ENCODE measurements around the gene SPHKAP.
"Not testable (repeated sequence)": the region's sequence is repeated elsewhere in the genome, so short reads cannot be mapped to it uniquely, and the experiment has no call there.

Gene SPHKAP

GRCh38 chr2:228079194-228079593 lies 102.3 kb downstream of the SPHKAP start:
- no peak for DNase-seq
- Histone ChIP-seq H3K9me3 (ENCODE audit: severe bottlenecking) (no peaks in the 10 kb centered on the region), H3K27me3 (ENCODE audit: insufficient read depth, low read depth, severe bottlenecking) (no peaks in the 10 kb centered on the region), H3K4me3 (ENCODE audit: low read depth, low read length) (no peak overlapping the region), H3K27ac (no peak overlapping the region), H3K36me3 (no peaks in the 10 kb centered on the region)
- TF ChIP-seq, protein P1, sequence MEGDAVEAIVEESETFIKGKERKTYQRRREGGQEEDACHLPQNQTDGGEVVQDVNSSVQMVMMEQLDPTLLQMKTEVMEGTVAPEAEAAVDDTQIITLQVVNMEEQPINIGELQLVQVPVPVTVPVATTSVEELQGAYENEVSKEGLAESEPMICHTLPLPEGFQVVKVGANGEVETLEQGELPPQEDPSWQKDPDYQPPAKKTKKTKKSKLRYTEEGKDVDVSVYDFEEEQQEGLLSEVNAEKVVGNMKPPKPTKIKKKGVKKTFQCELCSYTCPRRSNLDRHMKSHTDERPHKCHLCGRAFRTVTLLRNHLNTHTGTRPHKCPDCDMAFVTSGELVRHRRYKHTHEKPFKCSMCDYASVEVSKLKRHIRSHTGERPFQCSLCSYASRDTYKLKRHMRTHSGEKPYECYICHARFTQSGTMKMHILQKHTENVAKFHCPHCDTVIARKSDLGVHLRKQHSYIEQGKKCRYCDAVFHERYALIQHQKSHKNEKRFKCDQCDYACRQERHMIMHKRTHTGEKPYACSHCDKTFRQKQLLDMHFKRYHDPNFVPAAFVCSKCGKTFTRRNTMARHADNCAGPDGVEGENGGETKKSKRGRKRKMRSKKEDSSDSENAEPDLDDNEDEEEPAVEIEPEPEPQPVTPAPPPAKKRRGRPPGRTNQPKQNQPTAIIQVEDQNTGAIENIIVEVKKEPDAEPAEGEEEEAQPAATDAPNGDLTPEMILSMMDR (IDR thresholded peaks at IDR 0.05; ENCODE audit: low read depth, low read length) = no peak

DNA sequence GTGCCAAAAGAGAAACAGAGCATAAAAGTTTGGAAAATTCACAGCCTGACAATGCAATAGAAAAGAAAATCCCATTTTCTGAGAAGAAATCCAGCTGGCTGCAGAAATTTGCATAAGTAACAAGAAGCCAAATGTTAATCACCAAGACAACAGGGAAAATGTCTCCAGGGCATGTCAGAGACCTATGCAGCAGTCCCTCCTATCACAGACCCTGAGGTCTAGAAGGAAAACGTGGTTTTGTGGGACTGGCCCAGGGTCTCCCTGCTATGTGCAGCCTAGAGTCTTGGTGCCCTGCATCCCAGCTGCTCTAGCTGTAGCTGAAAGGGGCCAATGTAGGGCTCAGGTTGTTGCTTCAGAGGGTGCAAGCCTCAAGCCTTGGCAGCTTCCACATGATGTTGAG lies 104.8 kb downstream of the SPHKAP start:
- not testable (repeated sequence) for H3K4me3 ChIP-seq (ENCODE audit: low read depth, low read length); H3K36me3 ChIP-seq; H3K27ac ChIP-seq; H3K9me3 ChIP-seq (ENCODE audit: severe bottlenecking); DNase-seq
- peaks cover 10% of the 10 kb centered on the region for H3K27me3 ChIP-seq (ENCODE audit: insufficient read depth, low read depth, severe bottlenecking)

DNA sequence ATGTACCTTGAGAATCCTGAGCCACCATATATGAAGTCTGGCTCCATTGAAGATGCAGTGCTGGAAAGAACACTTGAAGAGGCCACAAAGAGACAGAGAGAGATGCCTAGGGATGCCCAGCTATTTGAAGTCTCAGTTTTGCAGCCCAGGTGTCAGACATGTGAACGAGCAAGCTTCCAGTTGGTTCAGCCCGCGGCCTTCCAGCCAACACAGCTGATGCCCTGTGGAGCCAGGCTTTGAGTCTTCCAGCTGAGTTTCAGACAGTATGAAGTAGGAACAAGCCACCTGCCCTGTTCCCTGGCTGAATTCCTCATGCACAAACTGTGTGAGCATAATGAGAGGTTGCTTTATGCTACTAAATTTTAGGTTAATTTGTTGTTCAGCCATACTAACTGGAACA lies 108.8 kb downstream of the SPHKAP start:
- no peak overlapping the region for H3K4me3 ChIP-seq (ENCODE audit: low read depth, low read length)
- TF ChIP-seq, protein P1 (IDR thresholded peaks at IDR 0.05; ENCODE audit: low read depth, low read length) = no peak

DNA sequence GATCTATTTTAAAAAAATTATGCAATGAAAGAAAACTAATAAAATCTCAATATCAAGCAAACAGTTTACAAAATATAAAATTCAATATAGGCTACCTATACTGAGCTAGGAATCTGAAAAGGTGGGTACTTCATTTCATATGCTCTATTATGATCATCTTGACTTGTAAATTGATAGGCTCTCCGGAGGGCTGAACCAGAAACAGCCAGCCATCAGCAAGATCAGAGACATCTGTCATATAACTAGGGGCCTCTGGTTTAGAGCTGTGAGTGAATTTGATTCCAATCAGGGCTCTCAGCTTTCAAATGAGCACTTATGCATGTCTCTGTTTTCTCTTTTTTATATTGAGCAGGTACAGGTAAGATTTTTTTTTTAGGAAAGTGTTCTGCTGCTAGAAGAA lies 114.2 kb downstream of the SPHKAP start:
- H3K36me3 ChIP-seq = no peaks in the 10 kb centered on the region
- peaks cover 14% of the 10 kb centered on the region for H3K27me3 ChIP-seq (ENCODE audit: insufficient read depth, low read depth, severe bottlenecking)
- H3K4me3 ChIP-seq (ENCODE audit: low read depth, low read length) = no peak overlapping the region
- no peak overlapping the region for H3K27ac ChIP-seq
- H3K9me3 ChIP-seq (ENCODE audit: severe bottlenecking) = no peaks in the 10 kb centered on the region
- TF ChIP-seq, protein P1 (IDR thresholded peaks at IDR 0.05; ENCODE audit: low read depth, low read length) = no peak
- no peak for DNase-seq

More for the DNA sequence above, 108.8 kb downstream of the SPHKAP start:
- Histone ChIP-seq H3K36me3 (no peaks in the 10 kb centered on the region), H3K27me3 (ENCODE audit: insufficient read depth, low read depth, severe bottlenecking) (peaks cover 13% of the 10 kb centered on the region), H3K27ac (no peak overlapping the region), H3K9me3 (ENCODE audit: severe bottlenecking) (no peaks in the 10 kb centered on the region)
- no peak for DNase-seq

DNA sequence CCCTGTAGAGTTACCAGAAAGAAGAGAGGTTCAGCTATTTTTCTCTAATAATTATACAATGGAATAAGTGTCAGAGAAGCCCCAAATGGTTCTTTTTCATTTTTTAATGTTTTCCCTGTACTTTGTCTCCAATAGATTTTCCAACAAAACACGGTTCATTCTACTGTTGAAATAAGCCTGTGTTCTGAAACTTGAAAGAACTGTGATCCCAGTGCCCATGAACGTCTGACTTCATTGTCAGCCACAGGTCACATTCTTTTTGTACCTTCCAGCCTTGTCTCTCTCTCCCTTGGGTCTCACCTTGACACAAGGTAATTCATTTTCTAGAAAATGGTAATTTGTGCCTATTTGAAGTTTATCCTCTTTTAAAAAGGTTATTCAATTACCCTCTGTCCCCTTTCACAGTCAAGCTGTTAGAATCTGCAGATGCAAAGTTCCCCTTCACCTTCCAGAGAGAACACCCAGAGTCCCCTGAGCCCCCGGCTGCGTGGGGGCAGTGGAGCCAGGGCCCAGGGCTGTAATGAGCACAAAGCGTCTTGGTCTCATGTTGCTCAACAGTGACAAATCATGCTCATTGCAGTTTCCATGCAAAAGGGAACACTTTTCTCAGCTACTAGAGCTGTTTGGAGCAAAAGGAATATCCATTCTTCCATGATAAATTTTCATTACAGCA lies 115.2 kb downstream of the SPHKAP start:
- DNase-seq = no peak
- H3K9me3 ChIP-seq (ENCODE audit: severe bottlenecking) = no peaks in the 10 kb centered on the region
- no peak overlapping the region for H3K4me3 ChIP-seq (ENCODE audit: low read depth, low read length)
- H3K27ac ChIP-seq = no peak overlapping the region
- peaks cover 10% of the 10 kb centered on the region for H3K27me3 ChIP-seq (ENCODE audit: insufficient read depth, low read depth, severe bottlenecking)
- TF ChIP-seq, protein P1 (IDR thresholded peaks at IDR 0.05; ENCODE audit: low read depth, low read length) = no peak
- H3K36me3 ChIP-seq = no peaks in the 10 kb centered on the region

DNA sequence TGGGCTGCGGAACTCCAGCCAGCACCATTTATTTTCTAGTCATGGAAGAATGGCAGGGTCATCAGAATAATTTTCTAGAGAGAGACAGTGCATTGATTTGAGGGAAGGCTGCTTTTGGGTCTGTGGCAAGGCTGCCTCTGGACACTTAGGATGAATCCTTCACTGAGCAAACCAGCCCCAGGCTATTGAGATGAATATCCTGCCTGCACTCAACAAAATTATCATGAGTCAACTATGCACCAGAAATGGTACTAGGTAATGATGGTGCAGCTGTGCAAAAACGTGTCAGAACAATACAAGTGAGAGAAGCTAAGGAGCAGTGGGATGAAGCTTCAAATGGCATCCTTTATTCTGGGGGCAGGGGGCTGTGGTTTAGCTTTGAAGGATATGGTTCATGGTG lies 115.8 kb downstream of the SPHKAP start:
- TF ChIP-seq, protein P1 (IDR thresholded peaks at IDR 0.05; ENCODE audit: low read depth, low read length) = no peak
- H3K27me3 ChIP-seq (ENCODE audit: insufficient read depth, low read depth, severe bottlenecking) = peaks cover 10% of the 10 kb centered on the region
- H3K9me3 ChIP-seq (ENCODE audit: severe bottlenecking) = no peaks in the 10 kb centered on the region
- H3K36me3 ChIP-seq = no peaks in the 10 kb centered on the region
- no peak overlapping the region for H3K4me3 ChIP-seq (ENCODE audit: low read depth, low read length)
- no peak for DNase-seq
- H3K27ac ChIP-seq = no peak overlapping the region
